Right ventricle myocardium inferior (tissue), 1 donor: ENCODE measurements around the gene ILF3. TPM values are rescaled to one million over a fixed set of nuclear protein-coding genes. Genes with fewer than 3 reads are reported as not detected.

Source experiments
- ATAC-seq: fragments of 200-7000 bp; cut with Tn5 transposase; one replicate; pipeline ENCODE4 v1.9.1; 2020; ENCODE audit warnings: mild to moderate bottlenecking, moderate library complexity
- DNase-seq: peaks from one replicate; pipeline ENCODE4 v3.0.0; 2021; ENCODE audit errors: missing footprints
- intact Hi-C: fragments of 100-400 bp; cut with DNase I; formaldehyde crosslinking; loops from one replicate; pipeline ENCODE4 v1.11.0; 2022
- total RNA-seq: library from RNA; stranded (reverse); fragmentation: NEBNext Ultra II Directional; extraction: Animal tissue kit (Norgen Biotek cat#: 25700); gene quantifications from one replicate; pipeline ENCODE4 v1.2.1, GENCODE V29; 2021
- donor health status: DM: no; HTN: yes; CAD: no; lungs with severe emphysema.

Gene ILF3
- total RNA-seq, 1 donor from 2014 or later = 101 TPM

- ATAC-seq (peak; percentile 94), DNase-seq (peak; percentile 98)
- intact Hi-C loops = loop anchor here (1.0 to 2.0 kb wide), 4 partner anchors 52 to 147 kb away; partner anchors contain the start of gene TMED1
These were observed 63.4 kb downstream of the ILF3 start, which contains the start of gene DNM2 for GRCh38 chr19:10717356-10718204. Gene DNM2, plus strand, starts transcription at chr19:10718079. Its CDS starts 164 bp downstream, at chr19:10718243.

- intact Hi-C loops = no loop called here
- peak; percentile 82 for DNase-seq
- ATAC-seq = peak; percentile 33
These were observed 64.4 kb downstream of the ILF3 start for GRCh38 chr19:10718205-10719196.

GRCh38 chr19:10719466-10719961 lies 65.4 kb downstream of the ILF3 start:
- intact Hi-C loops = no loop called here
- DNase-seq = no peak
- ATAC-seq = no peak

GRCh38 chr19:10720607-10721125 lies 66.5 kb downstream of the ILF3 start:
- no peak for ATAC-seq
- intact Hi-C loops = no loop called here
- no peak for DNase-seq

GRCh38 chr19:10723591-10723990 lies 69.4 kb downstream of the ILF3 start:
- no peak for ATAC-seq
- DNase-seq = no peak
- intact Hi-C loops = no loop called here

GRCh38 chr19:10724573-10725071 lies 70.5 kb downstream of the ILF3 start:
- DNase-seq = no peak
- no peak for ATAC-seq
- intact Hi-C loops = no loop called here

- ATAC-seq (no peak), DNase-seq (no peak)
- intact Hi-C loops = no loop called here
These were observed 71.3 kb downstream of the ILF3 start for GRCh38 chr19:10725415-10725814.

- ATAC-seq = peak; percentile 66
- no peak for DNase-seq
- intact Hi-C loops = no loop called here
These were observed 72.1 kb downstream of the ILF3 start for GRCh38 chr19:10726268-10726667.

- ATAC-seq (no peak), DNase-seq (no peak)
- intact Hi-C loops = no loop called here
These were observed 73.6 kb downstream of the ILF3 start for GRCh38 chr19:10727685-10728201.

- intact Hi-C loops = no loop called here
- no peak for ATAC-seq
- no peak for DNase-seq
These were observed 75.3 kb downstream of the ILF3 start for GRCh38 chr19:10729411-10729810.

GRCh38 chr19:10730932-10731331 lies 76.8 kb downstream of the ILF3 start:
- DNase-seq (no peak), ATAC-seq (peak; percentile 51)
- intact Hi-C loops = no loop called here

GRCh38 chr19:10735741-10736140 lies 81.6 kb downstream of the ILF3 start:
- intact Hi-C loops = no loop called here
- no peak for ATAC-seq

GRCh38 chr19:10736189-10736588 lies 82.0 kb downstream of the ILF3 start:
- intact Hi-C loops = no loop called here
- no peak for DNase-seq
- ATAC-seq = no peak

More at GRCh38 chr19:10735741-10736140, 81.6 kb downstream of the ILF3 start:
- DNase-seq = no peak

GRCh38 chr19:10736916-10737551 lies 82.9 kb downstream of the ILF3 start:
- intact Hi-C loops = no loop called here
- no peak for DNase-seq
- no peak for ATAC-seq

- intact Hi-C loops = no loop called here
- ATAC-seq = no peak
- DNase-seq = no peak
These were observed 83.6 kb downstream of the ILF3 start for GRCh38 chr19:10737722-10738121.

GRCh38 chr19:10740798-10741197 lies 86.7 kb downstream of the ILF3 start:
- ATAC-seq (no peak), DNase-seq (no peak)
- intact Hi-C loops = no loop called here
